ENCODE measurements around the gene SERPINB1. TPM values are rescaled to one million over a fixed set of nuclear protein-coding genes. Genes with fewer than 3 reads are reported as not detected.

SERPINB1 gene
- total and polyA plus RNA-seq, 10 of the 15 experiments (the other 5 are each of a cell fraction or from before 2014, with no cell fraction given) = 0.45 to 2.4 (median 0.83) TPM

DNA sequence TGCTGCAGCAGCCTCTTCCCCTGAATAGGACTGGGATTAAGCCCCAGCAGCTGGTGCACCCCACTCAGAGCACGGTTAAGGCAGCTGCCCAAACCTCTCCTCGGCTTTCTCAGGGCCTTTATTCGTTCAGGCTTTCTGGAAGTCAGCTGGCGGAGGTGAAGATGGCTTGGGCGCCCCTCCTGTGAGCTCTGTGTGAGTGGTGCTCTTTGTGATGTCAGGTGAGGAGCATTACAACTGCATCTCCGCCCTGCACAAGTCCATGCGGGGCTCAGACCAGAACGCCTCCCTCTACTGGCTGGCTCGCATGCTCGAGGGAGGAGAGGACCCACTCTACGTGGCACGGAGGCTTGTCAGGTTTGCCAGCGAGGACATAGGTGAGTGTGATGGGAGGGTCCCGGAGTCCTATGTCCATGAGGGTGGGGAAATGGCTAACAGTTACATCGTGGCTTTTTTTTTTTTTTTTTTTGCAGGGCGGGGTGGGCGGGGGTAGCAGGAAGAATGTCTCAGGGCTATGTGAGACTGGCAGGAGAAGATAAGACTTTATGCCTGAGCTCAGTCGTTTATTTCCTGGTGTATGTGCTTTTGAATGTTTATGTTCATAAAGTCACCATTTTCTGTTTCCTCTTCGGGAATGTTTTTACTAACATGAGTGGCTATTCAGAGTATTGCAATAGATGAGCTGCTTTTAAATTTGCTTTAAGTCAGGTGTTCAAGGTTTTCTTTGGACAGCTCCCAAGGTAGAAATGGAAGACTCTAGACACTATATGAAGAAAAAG, 58.3 kb downstream of the SERPINB1 start:
- POLR2A ChIA-PET = no interaction called here
- H3K27me3 ChIP-seq (replicated peaks in 1 of 2; ENCODE audit: control insufficient read depth in 2 of 2, insufficient read depth in 2 of 2, low read length in 1 of 2) = no peaks in the 10 kb centered on the region
- RAD21 ChIA-PET (ENCODE audit: unreplicated experiment) = interaction anchor here (0.6 to 1.5 kb wide), 2 partner anchors 15 to 129 kb away, joined by 4 to 5 read pairs; no protein-coding TSS in a partner anchor
- DNase-seq (ENCODE audit: low read depth, low spot score) (no peak), FAIRE-seq (no peak), ATAC-seq (no peak)
- no peak overlapping the region for H3K27ac ChIP-seq (ENCODE audit: control insufficient read depth, insufficient read depth)
- no peak overlapping the region for H2AFZ ChIP-seq (ENCODE audit: control insufficient read depth, low read depth, low read length)
- intact Hi-C loops (cut with micrococcal nuclease; ENCODE audit: unreplicated experiment) = no loop called here
- no peaks in the 10 kb centered on the region for H3K4me1 ChIP-seq (ENCODE audit: control insufficient read depth, insufficient read depth, low read length)
- H3K36me3 ChIP-seq (ENCODE audit: control insufficient read depth in 2 of 2, insufficient read depth in 2 of 2, low read length in 1 of 2) = peaks cover 24 to 28% of the 10 kb centered on the region in 2 experiments
- H3K9me3 ChIP-seq (replicated peaks; ENCODE audit: control insufficient read depth, insufficient read depth, low read length) = no peaks in the 10 kb centered on the region
- no TSS peak for BruUV-seq (replicated peaks)
- H3K79me2 ChIP-seq (ENCODE audit: control insufficient read depth, insufficient read depth, low read length) = no peaks in the 10 kb centered on the region; the same call in 1 of the 2 replicates
- no peak overlapping the region for H3K9ac ChIP-seq (ENCODE audit: control insufficient read depth, insufficient read depth, low read length)
- in situ Hi-C loops (cut with MboI) = no loop called here
- no peak overlapping the region for H3K4me2 ChIP-seq (ENCODE audit: control insufficient read depth, insufficient read depth)
- SMC1A ChIA-PET (ENCODE audit: uncharacterized antibody, unreplicated experiment) = interaction anchor here (1.2 to 1.6 kb wide), 3 partner anchors 8 to 14 kb away, joined by 3 to 8 read pairs (median 4); no protein-coding TSS in a partner anchor
- H4K20me1 ChIP-seq (ENCODE audit: control insufficient read depth, insufficient read depth) = peaks cover 3% of the 10 kb centered on the region
- 91% methylated on average over 16 of the region's 19 CpGs for WGBS (ENCODE audit: insufficient coverage, insufficient replicate concordance, low lambda C conversion rate, missing lambda C conversion rate)
- CTCF ChIA-PET = interaction anchor here (0.7 to 1.9 kb wide), 6 partner anchors 8 to 148 kb away, joined by 3 to 8 read pairs (median 5); partner anchors contain the start of gene MYLK4
- H3K4me3 ChIP-seq = no peak overlapping the region
- TF ChIP-seq SIN3A (IDR thresholded peaks at IDR 0.05; ENCODE audit: low read depth, low read length) (no peak), TCF3 (IDR thresholded peaks at IDR 0.05; ENCODE audit: borderline replicate concordance, insufficient read depth, low read depth, low read length) (no peak), FOXM1 (IDR thresholded peaks at IDR 0.05; ENCODE audit: low read depth, low read length) (no peak), POLR2AphosphoS2 (IDR thresholded peaks at IDR 0.05; ENCODE audit: low read depth, low read length) (no peak), POU2F2 (IDR thresholded peaks at IDR 0.05; ENCODE audit: borderline replicate concordance, low read depth, low read length) (no peak), CBX5 (IDR thresholded peaks at IDR 0.05; ENCODE audit: low read depth) (no peak), SREBF1 (IDR thresholded peaks at IDR 0.05; ENCODE audit: low read length) (no peak), CBFB (IDR thresholded peaks at IDR 0.05; ENCODE audit: low read depth) (no peak), GATAD2B (conservative IDR thresholded peaks at IDR 0.05; ENCODE audit: low read depth) (no peak), MTA2 (IDR thresholded peaks at IDR 0.05; ENCODE audit: low read depth) (no peak), RB1 (IDR thresholded peaks at IDR 0.05; ENCODE audit: borderline replicate concordance) (no peak), BCL11A (IDR thresholded peaks at IDR 0.05; ENCODE audit: low read depth, low read length) (no peak), CHD1 (IDR thresholded peaks at IDR 0.05; ENCODE audit: low read depth, low read length) (no peak), TAF1 (IDR thresholded peaks at IDR 0.05; ENCODE audit: borderline replicate concordance, low read depth, low read length) (no peak)
- TF ChIP-seq, protein P1, sequence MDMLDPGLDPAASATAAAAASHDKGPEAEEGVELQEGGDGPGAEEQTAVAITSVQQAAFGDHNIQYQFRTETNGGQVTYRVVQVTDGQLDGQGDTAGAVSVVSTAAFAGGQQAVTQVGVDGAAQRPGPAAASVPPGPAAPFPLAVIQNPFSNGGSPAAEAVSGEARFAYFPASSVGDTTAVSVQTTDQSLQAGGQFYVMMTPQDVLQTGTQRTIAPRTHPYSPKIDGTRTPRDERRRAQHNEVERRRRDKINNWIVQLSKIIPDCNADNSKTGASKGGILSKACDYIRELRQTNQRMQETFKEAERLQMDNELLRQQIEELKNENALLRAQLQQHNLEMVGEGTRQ (IDR thresholded peaks at IDR 0.05; ENCODE audit: borderline replicate concordance, low read depth, low read length) = no peak
- TF ChIP-seq, protein P2, sequence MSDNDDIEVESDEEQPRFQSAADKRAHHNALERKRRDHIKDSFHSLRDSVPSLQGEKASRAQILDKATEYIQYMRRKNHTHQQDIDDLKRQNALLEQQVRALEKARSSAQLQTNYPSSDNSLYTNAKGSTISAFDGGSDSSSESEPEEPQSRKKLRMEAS (IDR thresholded peaks at IDR 0.05; ENCODE audit: low read depth, low read length) = no peak
- TF ChIP-seq, protein P3, sequence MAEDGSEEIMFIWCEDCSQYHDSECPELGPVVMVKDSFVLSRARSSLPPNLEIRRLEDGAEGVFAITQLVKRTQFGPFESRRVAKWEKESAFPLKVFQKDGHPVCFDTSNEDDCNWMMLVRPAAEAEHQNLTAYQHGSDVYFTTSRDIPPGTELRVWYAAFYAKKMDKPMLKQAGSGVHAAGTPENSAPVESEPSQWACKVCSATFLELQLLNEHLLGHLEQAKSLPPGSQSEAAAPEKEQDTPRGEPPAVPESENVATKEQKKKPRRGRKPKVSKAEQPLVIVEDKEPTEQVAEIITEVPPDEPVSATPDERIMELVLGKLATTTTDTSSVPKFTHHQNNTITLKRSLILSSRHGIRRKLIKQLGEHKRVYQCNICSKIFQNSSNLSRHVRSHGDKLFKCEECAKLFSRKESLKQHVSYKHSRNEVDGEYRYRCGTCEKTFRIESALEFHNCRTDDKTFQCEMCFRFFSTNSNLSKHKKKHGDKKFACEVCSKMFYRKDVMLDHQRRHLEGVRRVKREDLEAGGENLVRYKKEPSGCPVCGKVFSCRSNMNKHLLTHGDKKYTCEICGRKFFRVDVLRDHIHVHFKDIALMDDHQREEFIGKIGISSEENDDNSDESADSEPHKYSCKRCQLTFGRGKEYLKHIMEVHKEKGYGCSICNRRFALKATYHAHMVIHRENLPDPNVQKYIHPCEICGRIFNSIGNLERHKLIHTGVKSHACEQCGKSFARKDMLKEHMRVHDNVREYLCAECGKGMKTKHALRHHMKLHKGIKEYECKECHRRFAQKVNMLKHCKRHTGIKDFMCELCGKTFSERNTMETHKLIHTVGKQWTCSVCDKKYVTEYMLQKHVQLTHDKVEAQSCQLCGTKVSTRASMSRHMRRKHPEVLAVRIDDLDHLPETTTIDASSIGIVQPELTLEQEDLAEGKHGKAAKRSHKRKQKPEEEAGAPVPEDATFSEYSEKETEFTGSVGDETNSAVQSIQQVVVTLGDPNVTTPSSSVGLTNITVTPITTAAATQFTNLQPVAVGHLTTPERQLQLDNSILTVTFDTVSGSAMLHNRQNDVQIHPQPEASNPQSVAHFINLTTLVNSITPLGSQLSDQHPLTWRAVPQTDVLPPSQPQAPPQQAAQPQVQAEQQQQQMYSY (CRISPR knock-in tag; IDR thresholded peaks at IDR 0.05) = no peak
- TF ChIP-seq, protein P4, sequence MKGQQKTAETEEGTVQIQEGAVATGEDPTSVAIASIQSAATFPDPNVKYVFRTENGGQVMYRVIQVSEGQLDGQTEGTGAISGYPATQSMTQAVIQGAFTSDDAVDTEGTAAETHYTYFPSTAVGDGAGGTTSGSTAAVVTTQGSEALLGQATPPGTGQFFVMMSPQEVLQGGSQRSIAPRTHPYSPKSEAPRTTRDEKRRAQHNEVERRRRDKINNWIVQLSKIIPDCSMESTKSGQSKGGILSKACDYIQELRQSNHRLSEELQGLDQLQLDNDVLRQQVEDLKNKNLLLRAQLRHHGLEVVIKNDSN (IDR thresholded peaks at IDR 0.05; ENCODE audit: borderline replicate concordance, extremely low read length, insufficient read depth, low read depth, low read length) = no peak
